ENCODE measurements around the gene MCU.
"Not testable (repeated sequence)": the region's sequence is repeated elsewhere in the genome, so short reads cannot be mapped to it uniquely, and the experiment has no call there.

The MCU gene

GRCh38 chr10:72906446-72906845, 214.5 kb downstream of the MCU start:
- no peak for DNase-seq

GRCh38 chr10:72910705-72911104, 218.8 kb downstream of the MCU start:
- DNase-seq = no peak

- no peak for DNase-seq
Observed at GRCh38 chr10:72911758-72912157, 219.8 kb downstream of the MCU start.

- no peak for DNase-seq
Observed at GRCh38 chr10:72912736-72913135, 220.8 kb downstream of the MCU start.

GRCh38 chr10:72913287-72913686, 221.3 kb downstream of the MCU start:
- no peak for DNase-seq

- not testable (repeated sequence) for DNase-seq
Observed at GRCh38 chr10:72917201-72917600, 225.3 kb downstream of the MCU start.

GRCh38 chr10:72917803-72918332, 225.9 kb downstream of the MCU start:
- not testable (repeated sequence) for DNase-seq

- DNase-seq = no peak
Observed at GRCh38 chr10:72918352-72918751, 226.4 kb downstream of the MCU start.

- not testable (repeated sequence) for DNase-seq
Observed at GRCh38 chr10:72921147-72921683, 229.3 kb downstream of the MCU start.

- no peak for DNase-seq
Observed at GRCh38 chr10:72924351-72924750, 232.4 kb downstream of the MCU start.

- DNase-seq = no peak
Observed at GRCh38 chr10:72925951-72926465, 234.1 kb downstream of the MCU start.

GRCh38 chr10:72927485-72927884, 235.5 kb downstream of the MCU start:
- no peak for DNase-seq

- DNase-seq = no peak
Observed at GRCh38 chr10:72928798-72929197, 236.9 kb downstream of the MCU start.

GRCh38 chr10:72930276-72930675, 238.3 kb downstream of the MCU start:
- DNase-seq = no peak

GRCh38 chr10:72932259-72933015, 240.5 kb downstream of the MCU start:
- DNase-seq = no peak

- no peak for DNase-seq
Observed at GRCh38 chr10:72935361-72935760, 243.4 kb downstream of the MCU start.

All from retina (tissue), 1 donor.